OCI-LY7 (cell line): ENCODE results near the gene SPCS3. TPM values are rescaled to one million over a fixed set of nuclear protein-coding genes. Genes with fewer than 3 reads are reported as not detected.

Experiments
- BruUV-seq: library from RNA; stranded (reverse); fragments of 400-500 nt; replicated peaks from 2 replicates; lab custom pipeline; 2021; lab: Mats Ljungman, UMichigan
- CTCF ChIA-PET: fragments of 300-600 bp; sonication (Branson Sonifier 250); formaldehyde crosslinking; loops from one replicate; lab custom pipeline; 2022; ENCODE audit warnings: antibody characterized with exemption; ENCODE audit not compliant: unreplicated experiment; lab: Charles Lee
- POLR2A ChIA-PET: fragments of 300-600 bp; sonication (Branson Sonifier 250); formaldehyde crosslinking; loops from one replicate; lab custom pipeline; 2022; ENCODE audit warnings: antibody characterized with exemption; lab: Charles Lee
- DNase-seq: peaks from one replicate; pipeline ENCODE4 v3.0.0-alpha.2; 2015; ENCODE audit warnings: low spot score
- H2AFZ ChIP-seq: fragments of 200-600 bp; sonication (generic), shearing (Covaris generic); 2 replicates; pipeline ENCODE4 v1.6.1; 2014; ENCODE audit warnings: mild to moderate bottlenecking, antibody characterized with exemption, low read length, moderate library complexity
- H3K27ac ChIP-seq: fragments of 200-600 bp; sonication (generic); 2 replicates; pipeline ENCODE4 v1.5.1; 2014; ENCODE audit warnings: mixed run types, low read depth, mild to moderate bottlenecking, moderate library complexity, low read length, inconsistent platforms; ENCODE audit not compliant: poor library complexity, severe bottlenecking
- H3K36me3 ChIP-seq: fragments of 200-600 bp; sonication (generic); 2 replicates; pipeline ENCODE4 v1.6.1; 2014; ENCODE audit warnings: mild to moderate bottlenecking, antibody characterized with exemption, low read length, moderate library complexity, mixed read lengths; ENCODE audit not compliant: insufficient read depth
- H3K4me1 ChIP-seq: fragments of 200-600 bp; sonication (generic); 2 replicates; pipeline ENCODE4 v1.5.1; 2014; ENCODE audit warnings: mild to moderate bottlenecking, low read length; ENCODE audit not compliant: insufficient read depth, poor library complexity, severe bottlenecking
- H3K4me2 ChIP-seq: fragments of 200-600 bp; sonication (generic); 2 replicates; pipeline ENCODE4 v1.6.1; 2014; ENCODE audit warnings: mild to moderate bottlenecking, low read length
- H3K4me3 ChIP-seq: fragments of 200-600 bp; sonication (generic); 2 replicates; pipeline ENCODE4 v1.5.1; 2014; ENCODE audit warnings: mild to moderate bottlenecking, low read depth, low read length; ENCODE audit not compliant: poor library complexity, severe bottlenecking
- H3K79me2 ChIP-seq: fragments of 200-600 bp; sonication (generic); 2 replicates; pipeline ENCODE4 v1.6.1; 2016; ENCODE audit warnings: low read depth, mild to moderate bottlenecking, low read length, moderate library complexity, mixed read lengths; ENCODE audit not compliant: insufficient read depth
- H3K9me2 ChIP-seq: fragments of 200-600 bp; sonication (generic); 2 replicates; pipeline ENCODE4 v1.6.1; 2016; ENCODE audit warnings: mild to moderate bottlenecking, low read length, mixed read lengths; ENCODE audit not compliant: insufficient read depth
- H3K9me3 ChIP-seq: fragments of 200-600 bp; sonication (generic); 2 replicates; pipeline ENCODE4 v1.6.1; 2014; ENCODE audit warnings: mild to moderate bottlenecking, mixed run types, low read length, mixed read lengths
- H4K20me1 ChIP-seq: fragments of 200-600 bp; sonication (generic); 2 replicates; pipeline ENCODE4 v1.6.1; 2014; ENCODE audit warnings: mild to moderate bottlenecking, antibody characterized with exemption, low read length, moderate library complexity, mixed read lengths; ENCODE audit not compliant: insufficient read depth
- EZH2phosphoT487 ChIP-seq: fragments of 200-600 bp; sonication (generic); IDR thresholded peaks from 2 replicates; pipeline ENCODE4 v1.6.1; 2018; ENCODE audit warnings: low read depth, borderline replicate concordance, mild to moderate bottlenecking, mixed run types, antibody characterized with exemption, low read length, moderate library complexity, mixed read lengths
- intact Hi-C: fragments of 100-400 bp; cut with micrococcal nuclease; formaldehyde crosslinking; loops from one replicate; pipeline ENCODE4 v1.10.0; 2022; ENCODE audit not compliant: unreplicated experiment
- total RNA-seq, 2 experiments: library from RNA; depleted of rRNA in 1 of 2; stranded (reverse); fragments of >200 nt in 1 of 2; shearing (Covaris generic) in 1 of 2; gene quantifications; 2 replicates each; pipeline ENCODE4 v1.2.3, GENCODE V29; 2014 to 2022
- TF ChIP-seq, protein P1 (sequence below): fragments of 200-600 bp; sonication (generic); conservative IDR thresholded peaks from 2 replicates; pipeline ENCODE4 v1.5.1; 2014; ENCODE audit warnings: mild to moderate bottlenecking, antibody characterized with exemption, low read length, moderate library complexity, mixed read lengths

SPCS3 gene
- total RNA-seq, 2 experiments from 2014 or later, result 122 to 253 TPM

DNA sequence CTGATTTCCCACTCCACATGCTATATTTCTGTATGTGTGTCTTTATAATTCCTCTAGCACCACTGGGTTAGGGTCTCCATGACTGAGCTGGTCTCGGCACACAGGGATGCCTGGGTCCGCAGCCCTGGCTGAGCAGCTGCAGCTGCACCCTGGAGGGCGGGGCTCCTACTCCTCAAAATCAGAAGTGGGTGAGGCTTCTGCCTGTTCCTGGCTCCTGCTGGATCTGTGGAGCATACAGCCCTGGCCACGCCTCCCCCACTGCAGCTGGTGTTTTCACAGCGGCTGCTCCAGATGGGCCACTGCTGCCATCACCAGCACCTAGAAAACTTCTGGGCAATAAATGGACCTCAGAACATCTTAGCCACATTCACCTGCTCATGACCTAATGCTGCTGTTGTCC lies 30.9 kb downstream of the SPCS3 start:
- H2AFZ ChIP-seq, result no peak overlapping the region
- no peak overlapping the region for H3K4me2 ChIP-seq
- H3K9me3 ChIP-seq, result 0 out of 2 replicates have a peak, but pooled peaks cover 4% of the 10 kb centered on the region
- H3K4me1 ChIP-seq, result no peaks in the 10 kb centered on the region
- DNase-seq, result no peak
- H3K36me3 ChIP-seq, result no peaks in the 10 kb centered on the region
- ChIA-PET CTCF (no interaction called here), POLR2A (interaction anchor here (0.6 kb wide), 1 partner anchor 942 kb away, joined by 3 read pairs; no protein-coding TSS in a partner anchor)
- H4K20me1 ChIP-seq, result no peaks in the 10 kb centered on the region
- H3K79me2 ChIP-seq, result no peaks in the 10 kb centered on the region
- H3K27ac ChIP-seq, result no peak overlapping the region
- BruUV-seq, result no TSS peak
- intact Hi-C loops, result no loop called here
- no peaks in the 10 kb centered on the region for H3K9me2 ChIP-seq
- no peak overlapping the region for H3K4me3 ChIP-seq
- TF ChIP-seq, protein P1, sequence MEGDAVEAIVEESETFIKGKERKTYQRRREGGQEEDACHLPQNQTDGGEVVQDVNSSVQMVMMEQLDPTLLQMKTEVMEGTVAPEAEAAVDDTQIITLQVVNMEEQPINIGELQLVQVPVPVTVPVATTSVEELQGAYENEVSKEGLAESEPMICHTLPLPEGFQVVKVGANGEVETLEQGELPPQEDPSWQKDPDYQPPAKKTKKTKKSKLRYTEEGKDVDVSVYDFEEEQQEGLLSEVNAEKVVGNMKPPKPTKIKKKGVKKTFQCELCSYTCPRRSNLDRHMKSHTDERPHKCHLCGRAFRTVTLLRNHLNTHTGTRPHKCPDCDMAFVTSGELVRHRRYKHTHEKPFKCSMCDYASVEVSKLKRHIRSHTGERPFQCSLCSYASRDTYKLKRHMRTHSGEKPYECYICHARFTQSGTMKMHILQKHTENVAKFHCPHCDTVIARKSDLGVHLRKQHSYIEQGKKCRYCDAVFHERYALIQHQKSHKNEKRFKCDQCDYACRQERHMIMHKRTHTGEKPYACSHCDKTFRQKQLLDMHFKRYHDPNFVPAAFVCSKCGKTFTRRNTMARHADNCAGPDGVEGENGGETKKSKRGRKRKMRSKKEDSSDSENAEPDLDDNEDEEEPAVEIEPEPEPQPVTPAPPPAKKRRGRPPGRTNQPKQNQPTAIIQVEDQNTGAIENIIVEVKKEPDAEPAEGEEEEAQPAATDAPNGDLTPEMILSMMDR, result no peak
- TF ChIP-seq EZH2phosphoT487, result no peak

DNA sequence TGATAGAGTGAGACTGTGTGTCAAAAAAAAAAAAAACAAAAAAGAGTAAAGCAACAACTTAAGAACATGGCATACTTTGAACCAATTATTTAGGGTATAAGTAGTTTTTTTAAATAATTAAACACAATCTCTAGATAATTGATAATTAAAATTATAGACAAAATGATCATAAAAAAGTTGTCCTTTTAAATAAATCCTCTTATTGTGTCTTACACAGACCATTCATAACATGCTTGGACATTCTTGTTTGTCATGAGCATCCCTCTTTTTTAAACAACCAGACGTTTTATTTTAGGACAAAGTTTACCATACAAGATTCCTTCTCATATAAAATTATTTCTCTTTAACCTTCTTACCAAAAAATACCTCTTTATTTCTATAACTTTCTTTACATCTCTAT lies 35.1 kb downstream of the SPCS3 start:
- H3K79me2 ChIP-seq, result no peaks in the 10 kb centered on the region
- H3K36me3 ChIP-seq, result no peaks in the 10 kb centered on the region
- no peak overlapping the region for H3K4me3 ChIP-seq
- DNase-seq, result no peak
- POLR2A ChIA-PET, result interaction anchor here (0.6 to 0.7 kb wide), 3 partner anchors 8 to 158 kb away, joined by 3 read pairs; no protein-coding TSS in a partner anchor
- TF ChIP-seq, protein P1, result no peak
- TF ChIP-seq EZH2phosphoT487, result no peak
- H3K9me2 ChIP-seq, result no peaks in the 10 kb centered on the region
- no TSS peak for BruUV-seq
- no peak overlapping the region for H3K4me2 ChIP-seq
- intact Hi-C loops, result no loop called here
- no peak overlapping the region for H2AFZ ChIP-seq
- no peaks in the 10 kb centered on the region for H4K20me1 ChIP-seq
- no peaks in the 10 kb centered on the region for H3K4me1 ChIP-seq
- H3K9me3 ChIP-seq, result 0 out of 2 replicates have a peak, but pooled peaks cover 4% of the 10 kb centered on the region
- CTCF ChIA-PET, result no interaction called here
- no peak overlapping the region for H3K27ac ChIP-seq

DNA sequence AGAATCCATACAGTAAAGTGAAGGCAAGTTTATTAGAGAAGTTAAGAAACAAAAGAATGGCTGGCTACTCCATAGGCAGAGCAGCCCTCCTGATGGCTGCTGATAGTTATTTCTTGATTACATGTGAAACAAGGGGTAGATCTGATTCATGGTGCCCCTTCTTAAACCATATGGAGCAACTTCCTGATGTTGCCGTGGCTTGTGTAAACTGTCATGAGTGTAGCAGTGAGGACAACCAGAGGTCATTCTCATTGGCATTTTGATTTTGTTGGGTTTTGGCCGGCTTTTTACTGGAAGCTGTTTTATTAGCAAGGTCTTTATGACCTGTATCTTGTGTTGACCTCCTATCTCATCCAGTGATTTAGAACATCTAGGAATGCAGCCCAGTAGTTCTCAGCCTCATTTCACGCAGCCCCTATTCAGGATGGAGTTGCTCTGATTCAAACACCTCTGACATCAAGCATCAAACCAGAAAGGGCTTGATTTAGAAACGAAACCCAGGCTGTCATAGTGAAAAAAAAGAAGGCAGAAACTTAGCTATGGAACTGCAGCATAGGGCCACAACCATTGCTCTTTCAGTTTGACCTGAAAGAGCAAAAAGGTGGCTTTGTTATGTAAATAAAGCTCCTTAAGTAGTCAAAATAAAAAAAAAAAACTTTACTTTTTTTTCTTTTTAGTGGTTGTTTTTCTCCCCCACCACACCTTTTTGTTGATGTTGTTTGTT lies 37.8 kb downstream of the SPCS3 start:
- ChIA-PET POLR2A (interaction anchor here (0.6 kb wide), 1 partner anchor 13 kb away, joined by 4 read pairs; no protein-coding TSS in a partner anchor), CTCF (no interaction called here)
- H4K20me1 ChIP-seq, result no peaks in the 10 kb centered on the region
- intact Hi-C loops, result no loop called here
- H3K79me2 ChIP-seq, result no peaks in the 10 kb centered on the region
- H3K4me1 ChIP-seq, result no peaks in the 10 kb centered on the region
- no peak overlapping the region for H3K4me3 ChIP-seq
- BruUV-seq, result no TSS peak
- 0 out of 2 replicates have a peak, but pooled peaks cover 4% of the 10 kb centered on the region for H3K9me3 ChIP-seq
- no peak for DNase-seq
- H3K9me2 ChIP-seq, result no peaks in the 10 kb centered on the region
- no peak overlapping the region for H3K4me2 ChIP-seq
- H3K36me3 ChIP-seq, result no peaks in the 10 kb centered on the region
- TF ChIP-seq, protein P1, result no peak
- TF ChIP-seq EZH2phosphoT487, result no peak
- no peak overlapping the region for H2AFZ ChIP-seq
- no peak overlapping the region for H3K27ac ChIP-seq
